PFSK-1 (cell line): ENCODE measurements around the gene NPEPPS.
A peak's percentile ranks its signal among the peaks of the same experiment; 100 is the strongest.

Experiments
- FOXP2 ChIP-seq: optimal IDR thresholded peaks from 2 replicates; pipeline ENCODE3; 2011; ENCODE audit warnings: borderline replicate concordance, control low read depth, inconsistent platforms; ENCODE audit not compliant: insufficient read depth; ENCODE audit errors: extremely low read length, extremely low read depth
- POLR2AphosphoS5 ChIP-seq: IDR thresholded peaks from 2 replicates; pipeline ENCODE4 v1.6.1; 2012; ENCODE audit warnings: low read depth, mild to moderate bottlenecking, control low read depth, low read length, moderate library complexity
- REST ChIP-seq, 2 experiments: IDR thresholded peaks; 2 replicates each; pipeline versions ENCODE4 v1.6.1 to v1.8.0; 2011 to 2012; ENCODE audit warnings: low read depth in 2 of 2, low read length in 2 of 2, control low read depth in 1 of 2, inconsistent platforms in 1 of 2, mild to moderate bottlenecking in 1 of 2, moderate library complexity in 1 of 2; ENCODE audit not compliant: insufficient read depth in 1 of 2
- SIN3A ChIP-seq: IDR thresholded peaks from 2 replicates; pipeline ENCODE4 v1.6.1; 2012; ENCODE audit warnings: mild to moderate bottlenecking, low read length, moderate library complexity, borderline replicate concordance; ENCODE audit not compliant: insufficient read depth
- TAF1 ChIP-seq: IDR thresholded peaks from 2 replicates; pipeline ENCODE4 v1.6.1; 2012; ENCODE audit warnings: low read length, control low read depth, borderline replicate concordance; ENCODE audit not compliant: insufficient read depth

GRCh38 chr17:47650525-47651522 lies 119.9 kb downstream of the NPEPPS start:
- TF ChIP-seq POLR2AphosphoS5 (peak; percentile 81), FOXP2 (peak; percentile 71), SIN3A (peak; percentile 31; the same call in 1 of the 2 replicates), TAF1 (peak; percentile 74; the same call in 1 of the 2 replicates), REST (IDR thresholded peaks at IDR 0.05; ENCODE audit: insufficient read depth in 1 of 2, low read depth in 2 of 2, low read length in 2 of 2) (peak in 1 of 2 experiments; percentile 52; a peak in 2 of 4 replicates)
